GM12878 (cell line): ENCODE data around the gene MGLL. TPM values are rescaled to one million over a fixed set of nuclear protein-coding genes. Genes with fewer than 3 reads are reported as not detected.

Experiments
- BMI1 ChIP-seq: fragments of 450-650 bp; IDR thresholded peaks from 2 replicates; pipeline ENCODE4 v1.6.1; 2016; ENCODE audit warnings: mild to moderate bottlenecking, moderate library complexity, borderline replicate concordance
- CBX5 ChIP-seq: sonication (generic); IDR thresholded peaks from 2 replicates; pipeline ENCODE4 v1.6.1; 2016; ENCODE audit warnings: low read depth, moderate library complexity, mild to moderate bottlenecking, inconsistent platforms
- MTA3 ChIP-seq: IDR thresholded peaks from 2 replicates; pipeline ENCODE4 v1.6.1; 2012; ENCODE audit warnings: low read length, inconsistent platforms, borderline replicate concordance
- POLR2AphosphoS5 ChIP-seq: IDR thresholded peaks from 2 replicates; pipeline ENCODE4 v1.6.1; 2011; ENCODE audit warnings: mild to moderate bottlenecking, low read length, inconsistent platforms
- polyA plus RNA-seq, 11 experiments: library from polyadenylated mRNA; depleted of rRNA in 4 of 11; unstranded in 6 of 11; stranded (reverse) in 5 of 11; fragments of >200 nt; fragmentation: Nextera tagmentation in 4 of 11; fragmentation: Illumina TruSeq in 1 of 11; extraction: Ambion mirVana in 4 of 11; extraction: Trizol in 1 of 11; gene quantifications; 1 replicate in 1 of 11; 2 replicates in 10 of 11; pipeline versions ENCODE4 v1.2.1 to v1.2.3, GENCODE V29; 2011 to 2016; ENCODE audit warnings: inconsistent platforms in 2 of 11, missing spikeins in 2 of 11, low read depth in 1 of 11
- total RNA-seq, 4 experiments: library from RNA; depleted of rRNA in 3 of 4; stranded (reverse); fragments of >200 nt in 3 of 4; fragmentation: Illumina TruSeq in 1 of 4; extraction: Trizol in 1 of 4; gene quantifications; 2 replicates each; pipeline versions ENCODE4 v1.2.1 to v1.2.3, GENCODE V29; 2013 to 2021
- TF ChIP-seq, protein P1 (sequence below): fragments of 450-650 bp; IDR thresholded peaks from 2 replicates; pipeline ENCODE4 v1.6.1; 2018; ENCODE audit warnings: mild to moderate bottlenecking, low read depth, moderate library complexity; ENCODE audit not compliant: partially characterized antibody
- TF ChIP-seq, protein P2 (sequence below): fragments of 450-650 bp; IDR thresholded peaks from 2 replicates; pipeline ENCODE4 v1.6.1; 2016; ENCODE audit warnings: mild to moderate bottlenecking, moderate library complexity, borderline replicate concordance
- TF ChIP-seq, protein P3 (sequence below): fragments of 450-650 bp; IDR thresholded peaks from 2 replicates; pipeline ENCODE4 v1.6.1; 2017; ENCODE audit warnings: mild to moderate bottlenecking, moderate library complexity

Gene MGLL
- total and polyA plus RNA-seq, 10 of the 15 experiments (the other 5 are each of a cell fraction or from before 2014, with no cell fraction given), result 44.9 to 177 (median 72.9) TPM

DNA sequence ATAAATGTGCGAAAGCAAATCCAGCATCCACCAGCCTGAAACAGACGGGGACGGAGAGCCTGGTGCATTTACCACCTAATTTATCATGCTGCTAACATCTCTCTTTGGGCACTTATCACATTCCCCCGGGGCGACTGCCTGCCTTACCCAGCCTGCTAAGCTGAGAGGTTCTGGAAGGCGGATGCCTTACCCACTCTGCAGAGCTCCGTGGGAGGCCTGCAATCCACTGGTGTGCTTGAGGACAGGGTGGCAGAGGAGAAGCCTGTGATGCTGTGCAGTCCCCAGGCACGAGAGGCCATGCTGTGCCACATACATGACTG, 25.5 kb downstream of the MGLL start (continued):
- TF ChIP-seq, protein P1, sequence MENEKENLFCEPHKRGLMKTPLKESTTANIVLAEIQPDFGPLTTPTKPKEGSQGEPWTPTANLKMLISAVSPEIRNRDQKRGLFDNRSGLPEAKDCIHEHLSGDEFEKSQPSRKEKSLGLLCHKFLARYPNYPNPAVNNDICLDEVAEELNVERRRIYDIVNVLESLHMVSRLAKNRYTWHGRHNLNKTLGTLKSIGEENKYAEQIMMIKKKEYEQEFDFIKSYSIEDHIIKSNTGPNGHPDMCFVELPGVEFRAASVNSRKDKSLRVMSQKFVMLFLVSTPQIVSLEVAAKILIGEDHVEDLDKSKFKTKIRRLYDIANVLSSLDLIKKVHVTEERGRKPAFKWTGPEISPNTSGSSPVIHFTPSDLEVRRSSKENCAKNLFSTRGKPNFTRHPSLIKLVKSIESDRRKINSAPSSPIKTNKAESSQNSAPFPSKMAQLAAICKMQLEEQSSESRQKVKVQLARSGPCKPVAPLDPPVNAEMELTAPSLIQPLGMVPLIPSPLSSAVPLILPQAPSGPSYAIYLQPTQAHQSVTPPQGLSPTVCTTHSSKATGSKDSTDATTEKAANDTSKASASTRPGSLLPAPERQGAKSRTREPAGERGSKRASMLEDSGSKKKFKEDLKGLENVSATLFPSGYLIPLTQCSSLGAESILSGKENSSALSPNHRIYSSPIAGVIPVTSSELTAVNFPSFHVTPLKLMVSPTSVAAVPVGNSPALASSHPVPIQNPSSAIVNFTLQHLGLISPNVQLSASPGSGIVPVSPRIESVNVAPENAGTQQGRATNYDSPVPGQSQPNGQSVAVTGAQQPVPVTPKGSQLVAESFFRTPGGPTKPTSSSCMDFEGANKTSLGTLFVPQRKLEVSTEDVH, result no peak
- no peak for TF ChIP-seq BMI1
- TF ChIP-seq, protein P2, sequence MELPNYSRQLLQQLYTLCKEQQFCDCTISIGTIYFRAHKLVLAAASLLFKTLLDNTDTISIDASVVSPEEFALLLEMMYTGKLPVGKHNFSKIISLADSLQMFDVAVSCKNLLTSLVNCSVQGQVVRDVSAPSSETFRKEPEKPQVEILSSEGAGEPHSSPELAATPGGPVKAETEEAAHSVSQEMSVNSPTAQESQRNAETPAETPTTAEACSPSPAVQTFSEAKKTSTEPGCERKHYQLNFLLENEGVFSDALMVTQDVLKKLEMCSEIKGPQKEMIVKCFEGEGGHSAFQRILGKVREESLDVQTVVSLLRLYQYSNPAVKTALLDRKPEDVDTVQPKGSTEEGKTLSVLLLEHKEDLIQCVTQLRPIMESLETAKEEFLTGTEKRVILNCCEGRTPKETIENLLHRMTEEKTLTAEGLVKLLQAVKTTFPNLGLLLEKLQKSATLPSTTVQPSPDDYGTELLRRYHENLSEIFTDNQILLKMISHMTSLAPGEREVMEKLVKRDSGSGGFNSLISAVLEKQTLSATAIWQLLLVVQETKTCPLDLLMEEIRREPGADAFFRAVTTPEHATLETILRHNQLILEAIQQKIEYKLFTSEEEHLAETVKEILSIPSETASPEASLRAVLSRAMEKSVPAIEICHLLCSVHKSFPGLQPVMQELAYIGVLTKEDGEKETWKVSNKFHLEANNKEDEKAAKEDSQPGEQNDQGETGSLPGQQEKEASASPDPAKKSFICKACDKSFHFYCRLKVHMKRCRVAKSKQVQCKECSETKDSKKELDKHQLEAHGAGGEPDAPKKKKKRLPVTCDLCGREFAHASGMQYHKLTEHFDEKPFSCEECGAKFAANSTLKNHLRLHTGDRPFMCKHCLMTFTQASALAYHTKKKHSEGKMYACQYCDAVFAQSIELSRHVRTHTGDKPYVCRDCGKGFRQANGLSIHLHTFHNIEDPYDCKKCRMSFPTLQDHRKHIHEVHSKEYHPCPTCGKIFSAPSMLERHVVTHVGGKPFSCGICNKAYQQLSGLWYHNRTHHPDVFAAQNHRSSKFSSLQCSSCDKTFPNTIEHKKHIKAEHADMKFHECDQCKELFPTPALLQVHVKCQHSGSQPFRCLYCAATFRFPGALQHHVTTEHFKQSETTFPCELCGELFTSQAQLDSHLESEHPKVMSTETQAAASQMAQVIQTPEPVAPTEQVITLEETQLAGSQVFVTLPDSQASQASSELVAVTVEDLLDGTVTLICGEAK, result no peak
- TF ChIP-seq CBX5, result no peak
- TF ChIP-seq POLR2AphosphoS5, result no peak
- no peak for TF ChIP-seq MTA3
- TF ChIP-seq, protein P3, sequence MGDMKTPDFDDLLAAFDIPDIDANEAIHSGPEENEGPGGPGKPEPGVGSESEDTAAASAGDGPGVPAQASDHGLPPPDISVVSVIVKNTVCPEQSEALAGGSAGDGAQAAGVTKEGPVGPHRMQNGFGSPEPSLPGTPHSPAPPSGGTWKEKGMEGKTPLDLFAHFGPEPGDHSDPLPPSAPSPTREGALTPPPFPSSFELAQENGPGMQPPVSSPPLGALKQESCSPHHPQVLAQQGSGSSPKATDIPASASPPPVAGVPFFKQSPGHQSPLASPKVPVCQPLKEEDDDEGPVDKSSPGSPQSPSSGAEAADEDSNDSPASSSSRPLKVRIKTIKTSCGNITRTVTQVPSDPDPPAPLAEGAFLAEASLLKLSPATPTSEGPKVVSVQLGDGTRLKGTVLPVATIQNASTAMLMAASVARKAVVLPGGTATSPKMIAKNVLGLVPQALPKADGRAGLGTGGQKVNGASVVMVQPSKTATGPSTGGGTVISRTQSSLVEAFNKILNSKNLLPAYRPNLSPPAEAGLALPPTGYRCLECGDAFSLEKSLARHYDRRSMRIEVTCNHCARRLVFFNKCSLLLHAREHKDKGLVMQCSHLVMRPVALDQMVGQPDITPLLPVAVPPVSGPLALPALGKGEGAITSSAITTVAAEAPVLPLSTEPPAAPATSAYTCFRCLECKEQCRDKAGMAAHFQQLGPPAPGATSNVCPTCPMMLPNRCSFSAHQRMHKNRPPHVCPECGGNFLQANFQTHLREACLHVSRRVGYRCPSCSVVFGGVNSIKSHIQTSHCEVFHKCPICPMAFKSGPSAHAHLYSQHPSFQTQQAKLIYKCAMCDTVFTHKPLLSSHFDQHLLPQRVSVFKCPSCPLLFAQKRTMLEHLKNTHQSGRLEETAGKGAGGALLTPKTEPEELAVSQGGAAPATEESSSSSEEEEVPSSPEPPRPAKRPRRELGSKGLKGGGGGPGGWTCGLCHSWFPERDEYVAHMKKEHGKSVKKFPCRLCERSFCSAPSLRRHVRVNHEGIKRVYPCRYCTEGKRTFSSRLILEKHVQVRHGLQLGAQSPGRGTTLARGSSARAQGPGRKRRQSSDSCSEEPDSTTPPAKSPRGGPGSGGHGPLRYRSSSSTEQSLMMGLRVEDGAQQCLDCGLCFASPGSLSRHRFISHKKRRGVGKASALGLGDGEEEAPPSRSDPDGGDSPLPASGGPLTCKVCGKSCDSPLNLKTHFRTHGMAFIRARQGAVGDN, result no peak
